ENCODE results near the gene VWA5B1.
"Not testable (repeated sequence)": the region's sequence is repeated elsewhere in the genome, so short reads cannot be mapped to it uniquely, and the experiment has no call there.

VWA5B1 gene

DNA sequence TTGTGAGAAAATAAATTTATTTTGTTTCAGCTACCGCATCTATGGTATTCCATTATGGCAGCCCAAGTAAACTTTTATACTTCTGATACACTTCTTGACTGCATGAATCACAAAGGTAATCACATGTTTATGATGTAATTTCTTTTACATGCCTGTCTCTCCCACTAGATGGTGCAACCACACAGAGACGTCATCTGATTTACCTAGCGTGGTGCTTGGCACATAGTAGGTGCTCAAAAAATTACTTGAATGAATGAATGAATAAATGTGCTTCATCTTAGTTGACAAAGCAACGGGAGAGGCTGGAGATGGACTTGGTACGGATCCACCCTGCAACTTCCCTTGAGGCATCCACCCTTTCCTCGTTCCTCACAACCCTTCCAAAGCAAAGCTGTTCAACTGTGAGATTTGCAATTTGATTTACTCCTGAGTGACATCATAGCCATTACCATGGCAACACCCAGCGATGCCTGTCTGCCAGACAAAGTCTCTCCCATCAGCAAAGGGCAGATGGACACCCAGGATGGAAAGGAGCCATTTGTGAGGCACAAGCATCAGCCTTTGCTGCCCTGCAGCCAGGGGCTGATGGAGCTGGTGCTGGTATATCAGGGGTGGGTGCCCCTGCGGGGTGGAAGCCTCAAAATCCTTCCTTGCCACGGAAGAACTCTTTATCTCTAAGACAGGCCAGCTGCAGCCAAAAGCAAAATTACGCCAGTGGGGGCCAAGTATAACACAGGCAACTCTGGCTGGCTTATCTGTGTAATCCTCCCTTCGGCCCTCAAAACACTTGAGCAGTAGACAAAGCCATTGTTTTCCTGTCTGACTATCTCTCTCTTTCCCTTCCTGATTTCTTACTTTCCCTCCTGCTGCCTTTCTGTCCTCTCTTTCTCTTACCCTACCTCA is 18.9 kb upstream of the VWA5B1 start:
- Mint-ChIP-seq H3K4me3 (no peak overlapping the region), H3K9me3 (peaks cover 7 to 11% of the 10 kb centered on the region in 2 donors), H3K27me3 (peaks cover 28% of the 10 kb centered on the region), H3K27ac (no peak overlapping the region), H3K4me1 (no peaks in the 10 kb centered on the region)
- DNase-seq, result no peak
- ATAC-seq, result no peak

DNA sequence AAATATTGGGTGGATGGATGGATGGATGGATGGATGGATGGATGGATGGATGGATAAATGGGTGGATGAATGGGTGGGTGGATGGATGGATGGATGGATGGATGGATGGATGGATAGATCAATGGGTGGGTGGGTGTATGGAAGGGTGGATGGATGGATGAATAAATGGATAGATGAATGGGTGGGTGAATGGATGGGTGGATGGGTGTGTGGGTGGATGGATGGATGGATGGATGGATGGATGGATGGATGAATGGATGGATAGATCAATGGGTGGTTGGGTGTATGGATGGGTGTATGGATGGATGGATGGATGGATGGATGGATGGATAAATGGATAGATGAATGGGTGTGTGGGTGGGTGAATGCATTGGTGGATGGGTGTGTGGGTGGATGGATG is 17.0 kb upstream of the VWA5B1 start:
- peak overlapping the region in 1 of 2 donors; percentile 28 for H3K27ac Mint-ChIP-seq
- ATAC-seq, DNase-seq, H3K4me3 Mint-ChIP-seq, H3K4me1 Mint-ChIP-seq: not testable (repeated sequence)
- peaks cover 7 to 11% of the 10 kb centered on the region in 2 donors for H3K9me3 Mint-ChIP-seq
- peaks cover 28% of the 10 kb centered on the region for H3K27me3 Mint-ChIP-seq

DNA sequence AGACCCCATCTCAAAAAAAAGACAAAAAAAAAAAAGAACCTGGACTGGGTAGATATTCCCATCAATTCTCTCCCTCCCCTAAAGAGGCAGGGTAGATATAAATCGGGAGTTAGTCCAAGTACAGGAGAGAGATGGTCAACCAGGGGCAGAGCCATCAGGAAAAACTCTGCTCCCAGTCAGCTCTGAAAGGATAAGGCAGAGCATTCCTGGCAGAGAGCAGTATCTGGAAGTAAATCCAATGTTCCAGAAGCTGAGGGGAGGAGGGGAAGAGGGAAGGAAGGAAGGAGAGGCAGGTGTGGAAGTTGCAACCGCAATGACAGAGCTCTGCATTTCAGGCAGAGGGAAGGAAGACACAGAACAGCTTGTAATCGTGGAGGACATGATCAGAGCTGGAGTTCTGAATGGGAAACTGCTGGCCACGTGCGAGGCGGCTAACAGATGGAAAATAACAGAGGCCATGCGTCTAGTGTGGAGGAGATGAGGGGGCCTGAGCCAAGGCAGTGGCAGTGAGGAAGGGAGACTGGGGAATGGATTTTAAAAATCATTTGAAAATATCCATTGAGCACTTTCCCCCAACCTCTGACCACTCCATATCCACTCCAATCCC is 15.3 kb upstream of the VWA5B1 start:
- no peak overlapping the region for H3K4me3 Mint-ChIP-seq
- peaks cover 7 to 8% of the 10 kb centered on the region in 2 donors for H3K9me3 Mint-ChIP-seq
- ATAC-seq (no peak), DNase-seq (no peak)
- H3K27ac Mint-ChIP-seq, result no peak overlapping the region
- H3K27me3 Mint-ChIP-seq, result peaks cover 28% of the 10 kb centered on the region
- H3K4me1 Mint-ChIP-seq, result no peaks in the 10 kb centered on the region

DNA sequence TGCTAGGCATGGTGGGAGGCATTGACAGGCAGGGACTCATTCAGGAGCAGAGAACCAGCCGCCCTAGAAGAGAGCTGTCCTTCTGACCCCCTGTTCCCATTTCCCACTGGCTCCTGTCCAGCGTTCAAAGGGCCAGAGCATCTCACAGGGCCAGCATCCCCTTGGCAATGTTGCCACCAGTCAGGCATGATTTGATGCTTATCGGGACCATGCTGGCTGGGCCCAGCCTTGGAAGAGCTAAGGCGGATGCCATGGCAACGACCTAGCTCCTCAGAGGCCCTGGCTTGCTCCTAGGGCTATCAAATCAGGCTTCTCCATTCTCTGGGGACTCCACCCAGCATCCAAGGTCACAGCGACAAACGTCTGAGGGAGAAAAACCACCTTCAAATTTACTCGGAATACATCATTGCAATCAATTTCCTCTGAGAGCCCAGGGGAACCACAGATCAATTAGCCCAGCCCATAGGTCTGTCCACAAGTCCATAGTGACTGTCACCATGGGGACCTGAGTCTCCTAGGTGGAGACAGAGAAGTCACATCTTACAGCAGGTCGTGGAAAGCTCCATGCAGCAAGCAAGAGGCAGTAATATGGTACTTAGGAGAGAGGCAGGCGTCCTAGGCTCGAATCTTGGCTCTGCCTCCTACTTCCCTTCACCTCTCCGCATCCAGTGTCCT is 14.1 kb upstream of the VWA5B1 start:
- Mint-ChIP-seq H3K27me3 (peaks cover 26% of the 10 kb centered on the region), H3K4me1 (no peaks in the 10 kb centered on the region), H3K9me3 (no peaks in the 10 kb centered on the region), H3K27ac (no peak overlapping the region), H3K4me3 (no peak overlapping the region)
- ATAC-seq, result no peak
- DNase-seq, result no peak

DNA sequence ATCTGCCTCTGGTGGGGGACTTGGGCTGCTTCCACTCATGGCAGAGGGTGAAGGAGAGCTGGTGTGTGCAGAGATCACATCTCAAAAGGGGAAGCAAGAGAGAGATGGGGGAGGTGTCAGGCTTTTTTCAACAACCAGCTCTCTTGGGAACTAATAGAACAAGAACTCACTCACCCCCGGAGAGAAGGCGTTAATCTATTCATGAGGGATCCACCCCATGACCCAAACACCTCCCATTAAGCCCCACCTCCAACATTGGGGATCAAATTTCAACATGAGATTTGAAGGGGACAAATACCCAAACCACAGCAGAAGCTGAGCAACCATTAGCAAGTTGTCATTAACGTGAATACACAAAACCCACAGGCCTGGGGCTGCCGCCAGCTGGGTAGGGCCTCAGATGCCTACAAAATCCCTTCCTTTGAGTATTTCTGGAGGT is 12.0 kb upstream of the VWA5B1 start:
- DNase-seq, result no peak
- peaks cover 32% of the 10 kb centered on the region for H3K27me3 Mint-ChIP-seq
- H3K4me1 Mint-ChIP-seq, result no peaks in the 10 kb centered on the region
- H3K4me3 Mint-ChIP-seq, result no peak overlapping the region
- no peak overlapping the region for H3K27ac Mint-ChIP-seq
- no peak for ATAC-seq
- H3K9me3 Mint-ChIP-seq, result no peaks in the 10 kb centered on the region

DNA sequence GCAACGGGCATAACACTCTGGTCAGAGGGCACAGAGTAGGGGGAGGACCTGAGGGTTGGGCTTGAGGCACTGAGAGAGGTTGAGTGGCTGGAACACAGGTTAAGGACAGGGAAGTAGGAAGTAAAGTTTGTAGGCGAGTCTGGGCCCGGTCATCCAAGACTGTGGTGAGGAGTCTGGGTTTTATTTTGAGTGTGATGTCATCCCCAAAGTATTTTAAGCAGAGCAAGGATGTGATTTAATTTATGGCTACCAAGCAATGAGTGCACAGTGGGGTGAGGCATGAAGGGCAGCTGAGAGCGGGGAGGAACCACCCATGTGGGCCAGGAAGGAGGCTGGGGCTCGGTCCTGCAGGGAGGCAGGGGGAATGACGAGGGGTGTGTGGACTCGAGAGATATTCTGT is 11.2 kb upstream of the VWA5B1 start:
- H3K27ac Mint-ChIP-seq, result no peak overlapping the region
- no peak overlapping the region for H3K4me3 Mint-ChIP-seq
- ATAC-seq (no peak), DNase-seq (no peak)
- H3K9me3 Mint-ChIP-seq, result no peaks in the 10 kb centered on the region
- no peaks in the 10 kb centered on the region for H3K4me1 Mint-ChIP-seq
- H3K27me3 Mint-ChIP-seq, result peaks cover 34% of the 10 kb centered on the region

DNA sequence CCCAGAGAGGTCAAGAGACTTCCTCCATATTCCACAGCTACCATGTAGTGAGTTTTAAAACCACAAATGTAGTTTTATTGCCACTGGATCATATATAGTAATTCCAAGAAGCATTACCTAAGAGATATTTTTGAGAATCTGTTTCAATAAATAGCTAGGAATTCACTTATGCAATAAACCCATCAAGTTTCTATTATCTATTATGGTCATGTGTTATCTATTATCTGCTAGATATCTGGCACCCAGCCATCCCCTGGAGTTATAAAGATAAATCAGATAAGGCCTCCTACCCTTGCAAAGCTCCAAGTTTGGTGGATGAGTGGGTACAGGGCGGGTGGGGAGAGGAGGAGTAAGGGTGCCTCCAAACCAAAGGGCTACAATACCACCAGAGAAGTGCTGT is 10.3 kb upstream of the VWA5B1 start:
- no peak for ATAC-seq
- H3K9me3 Mint-ChIP-seq, result peaks cover 3 to 6% of the 10 kb centered on the region in 2 donors
- H3K4me1 Mint-ChIP-seq, result no peaks in the 10 kb centered on the region
- H3K4me3 Mint-ChIP-seq, result no peak overlapping the region
- H3K27ac Mint-ChIP-seq, result no peak overlapping the region
- peaks cover 42% of the 10 kb centered on the region for H3K27me3 Mint-ChIP-seq
- DNase-seq, result no peak

DNA sequence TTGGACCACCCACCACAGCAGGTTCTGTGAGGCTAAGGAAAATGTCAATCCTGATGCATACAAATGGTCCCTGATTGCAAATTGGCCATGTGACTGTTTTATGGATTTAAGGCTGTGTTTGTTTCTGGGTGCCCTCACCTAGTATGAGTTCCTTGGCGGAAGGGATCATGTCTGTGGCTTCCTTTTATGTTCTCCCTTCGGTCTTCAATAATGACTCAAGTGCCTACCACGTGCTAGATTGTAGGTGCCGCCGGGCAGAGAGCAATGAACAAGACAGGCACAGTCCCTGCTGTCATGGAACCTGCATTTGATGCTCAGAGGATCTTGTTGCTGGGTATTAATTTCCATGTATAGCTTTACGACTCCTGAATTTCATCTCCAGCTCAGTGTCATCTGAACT is 9.8 kb upstream of the VWA5B1 start:
- DNase-seq (no peak), ATAC-seq (no peak)
- Mint-ChIP-seq H3K27ac (no peak overlapping the region), H3K27me3 (peaks cover 47% of the 10 kb centered on the region), H3K9me3 (peaks cover 7 to 10% of the 10 kb centered on the region in 2 donors), H3K4me3 (no peak overlapping the region), H3K4me1 (no peaks in the 10 kb centered on the region)

DNA sequence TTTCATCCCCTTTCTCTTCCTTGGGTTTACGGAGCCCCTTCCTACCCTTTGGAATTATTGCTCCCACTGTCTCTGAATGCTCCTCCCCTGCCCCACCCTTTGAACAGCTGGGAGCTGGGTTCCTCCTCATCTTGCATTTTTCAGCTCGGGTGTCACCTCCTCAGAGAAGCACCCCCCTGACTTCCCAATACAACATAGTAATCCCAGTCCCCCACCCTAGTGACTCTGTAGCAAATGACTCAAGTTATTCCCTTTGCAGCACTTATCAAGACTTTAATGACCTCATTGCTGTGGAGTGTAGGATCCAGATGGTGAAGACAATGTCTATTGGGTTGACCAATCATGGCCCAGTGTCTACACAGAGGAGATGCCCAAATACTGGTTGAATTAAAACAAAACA is 8.9 kb upstream of the VWA5B1 start:
- DNase-seq (no peak), ATAC-seq (no peak)
- Mint-ChIP-seq H3K9me3 (peaks cover 7 to 10% of the 10 kb centered on the region in 2 donors), H3K4me3 (no peak overlapping the region), H3K27ac (no peak overlapping the region), H3K27me3 (peaks cover 49% of the 10 kb centered on the region), H3K4me1 (no peaks in the 10 kb centered on the region)

DNA sequence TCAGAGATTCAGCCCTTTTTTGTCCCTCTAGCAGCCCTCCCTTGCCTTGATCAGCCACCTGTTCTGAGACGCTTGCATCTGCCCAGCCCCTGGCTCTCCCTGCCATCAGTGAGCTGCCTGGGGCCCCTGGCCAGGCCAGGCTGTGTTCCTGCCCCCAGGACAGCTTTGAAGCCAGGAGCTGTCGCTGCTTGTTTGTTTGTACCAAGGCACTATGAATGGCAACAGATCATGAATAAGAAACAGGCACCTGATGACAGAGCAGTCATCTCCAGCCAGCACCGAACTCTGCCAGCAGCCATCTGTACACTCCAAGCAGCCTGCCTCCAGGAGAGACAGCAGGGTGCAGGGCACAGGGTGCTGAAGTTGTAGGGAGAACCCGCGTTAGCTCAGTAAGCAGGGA is 8.1 kb upstream of the VWA5B1 start:
- H3K4me3 Mint-ChIP-seq, result no peak overlapping the region
- peaks cover 54% of the 10 kb centered on the region for H3K27me3 Mint-ChIP-seq
- peaks cover 7 to 10% of the 10 kb centered on the region in 2 donors for H3K9me3 Mint-ChIP-seq
- ATAC-seq (no peak), DNase-seq (no peak)
- H3K27ac Mint-ChIP-seq, result no peak overlapping the region
- no peaks in the 10 kb centered on the region for H3K4me1 Mint-ChIP-seq

DNA sequence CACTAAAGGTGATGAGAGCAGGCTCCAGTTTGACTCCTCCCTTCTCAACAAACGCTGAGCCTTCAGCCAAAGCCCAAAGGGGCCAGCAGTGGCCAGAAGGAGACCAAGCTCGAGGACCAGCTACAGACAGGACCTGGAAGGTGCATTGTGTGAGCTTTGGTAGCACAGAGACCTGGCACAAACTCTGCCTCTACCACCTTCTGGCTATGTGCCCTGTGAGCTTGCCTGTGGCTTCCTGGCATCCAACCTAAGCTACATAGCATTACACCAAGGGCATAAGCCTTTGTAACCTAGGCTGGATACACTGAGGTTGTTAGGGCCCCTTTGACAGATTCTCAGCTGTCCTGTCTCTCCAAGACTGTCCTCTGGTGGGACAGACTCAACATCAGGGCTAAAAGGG is 6.6 kb upstream of the VWA5B1 start:
- H3K27me3 Mint-ChIP-seq, result peaks cover 68% of the 10 kb centered on the region
- H3K4me1 Mint-ChIP-seq, result no peaks in the 10 kb centered on the region
- no peak for DNase-seq
- ATAC-seq, result no peak
- no peak overlapping the region for H3K4me3 Mint-ChIP-seq
- H3K27ac Mint-ChIP-seq, result no peak overlapping the region
- peaks cover 7 to 10% of the 10 kb centered on the region in 2 donors for H3K9me3 Mint-ChIP-seq

DNA sequence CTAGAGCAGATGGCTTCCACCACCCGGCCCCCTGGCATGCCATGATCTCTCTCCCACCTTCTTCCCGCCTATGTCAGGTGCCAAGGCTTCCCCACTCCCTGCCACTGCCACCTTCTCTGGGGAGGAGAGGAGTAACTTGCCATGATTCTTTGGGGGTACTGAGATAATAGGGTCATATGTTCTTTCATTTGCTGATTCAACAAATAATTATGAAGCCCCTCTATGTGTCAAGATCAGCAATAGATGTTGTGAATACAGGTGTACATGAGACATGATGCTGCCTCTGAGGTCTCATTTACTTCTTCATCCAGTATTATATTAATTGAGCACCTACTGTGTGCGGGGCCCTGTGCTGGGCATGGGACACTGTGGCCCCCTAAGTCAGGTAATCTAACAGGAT is 6.0 kb upstream of the VWA5B1 start:
- DNase-seq, result no peak
- H3K27me3 Mint-ChIP-seq, result peaks cover 74% of the 10 kb centered on the region
- no peak overlapping the region for H3K27ac Mint-ChIP-seq
- no peak overlapping the region for H3K4me3 Mint-ChIP-seq
- ATAC-seq, result no peak
- H3K9me3 Mint-ChIP-seq, result peaks cover 7 to 10% of the 10 kb centered on the region in 2 donors
- no peaks in the 10 kb centered on the region for H3K4me1 Mint-ChIP-seq

DNA sequence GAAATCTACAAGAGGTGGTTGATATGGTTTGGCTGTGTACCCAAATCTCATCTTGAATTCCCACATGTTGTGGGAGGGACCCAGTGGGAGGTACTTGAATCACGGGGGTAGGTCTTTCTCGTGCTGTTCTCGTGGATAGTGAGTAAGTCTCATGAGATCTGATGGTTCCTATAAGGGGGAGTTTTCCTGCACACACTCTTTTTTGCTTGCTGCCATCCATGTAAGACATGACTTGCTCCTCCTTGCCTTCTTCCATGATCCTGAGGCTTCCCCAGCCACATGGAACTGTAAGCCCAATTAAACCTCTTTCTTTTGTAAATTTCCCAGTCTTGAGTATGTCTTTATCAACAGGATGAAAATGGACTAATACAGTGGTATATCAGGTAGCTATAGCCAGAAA is 5.2 kb upstream of the VWA5B1 start:
- H3K4me3 Mint-ChIP-seq, result no peak overlapping the region
- H3K4me1 Mint-ChIP-seq, result no peaks in the 10 kb centered on the region
- peaks cover 7 to 10% of the 10 kb centered on the region in 2 donors for H3K9me3 Mint-ChIP-seq
- DNase-seq (no peak), ATAC-seq (no peak)
- H3K27ac Mint-ChIP-seq, result no peak overlapping the region
- peaks cover 83% of the 10 kb centered on the region for H3K27me3 Mint-ChIP-seq

DNA sequence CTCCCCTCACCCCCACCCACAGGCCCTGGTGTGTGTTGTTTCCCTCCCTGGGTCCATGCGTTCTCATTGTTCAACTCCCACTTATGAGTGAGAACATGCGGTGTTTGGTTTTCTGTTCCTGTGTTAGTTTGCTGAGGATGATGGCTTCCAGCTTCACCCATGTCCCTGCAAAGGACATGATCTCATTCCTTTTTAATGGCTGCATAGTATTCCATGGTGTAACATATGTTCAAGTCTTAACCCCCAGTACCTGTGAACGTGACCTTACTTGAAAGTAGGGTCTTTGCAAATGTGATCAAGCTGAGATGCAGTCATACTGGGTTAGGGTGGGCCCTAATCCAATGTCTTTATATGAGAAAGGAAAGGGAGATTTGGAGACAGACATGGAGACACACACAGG is 3.0 kb upstream of the VWA5B1 start:
- not testable (repeated sequence) for H3K27ac Mint-ChIP-seq, ATAC-seq, H3K4me3 Mint-ChIP-seq, DNase-seq
- Mint-ChIP-seq H3K27me3 (peaks cover 90% of the 10 kb centered on the region), H3K9me3 (peaks cover 7 to 10% of the 10 kb centered on the region in 2 donors), H3K4me1 (peaks cover 14% of the 10 kb centered on the region)

DNA sequence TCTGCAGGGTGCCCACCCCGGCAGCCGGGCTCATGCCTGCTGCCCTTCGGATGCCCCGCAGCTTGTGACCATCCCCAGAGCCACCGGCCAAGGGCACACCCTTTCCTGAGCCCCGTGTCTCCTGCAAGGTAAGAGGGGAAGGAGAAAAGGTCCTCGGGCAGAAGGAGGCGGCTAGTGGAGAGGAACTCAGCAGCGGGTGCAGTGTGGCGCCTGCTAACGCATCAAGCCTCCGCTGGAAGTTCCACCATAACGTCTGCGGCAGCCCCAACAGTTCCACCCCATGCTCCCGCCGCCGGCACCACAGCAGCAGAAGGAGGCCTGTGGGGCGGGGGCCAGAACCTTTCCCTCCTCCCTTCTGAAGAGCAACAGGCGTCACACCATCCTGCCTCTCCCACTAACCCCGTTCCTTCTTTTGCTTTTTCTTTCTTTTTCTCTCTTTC is 990 bp downstream of the VWA5B1 start:
- ATAC-seq (peak; percentile 58), DNase-seq (peak in 1 of 2 donors; percentile 8)
- peak overlapping the region; percentile 16 to 44 for H3K4me3 Mint-ChIP-seq
- peak overlapping the region in 1 of 2 donors; percentile 2 for H3K27ac Mint-ChIP-seq
- H3K9me3 Mint-ChIP-seq, result no peaks in the 10 kb centered on the region
- peaks cover 69% of the 10 kb centered on the region for H3K27me3 Mint-ChIP-seq
- peaks cover 14% of the 10 kb centered on the region for H3K4me1 Mint-ChIP-seq

DNA sequence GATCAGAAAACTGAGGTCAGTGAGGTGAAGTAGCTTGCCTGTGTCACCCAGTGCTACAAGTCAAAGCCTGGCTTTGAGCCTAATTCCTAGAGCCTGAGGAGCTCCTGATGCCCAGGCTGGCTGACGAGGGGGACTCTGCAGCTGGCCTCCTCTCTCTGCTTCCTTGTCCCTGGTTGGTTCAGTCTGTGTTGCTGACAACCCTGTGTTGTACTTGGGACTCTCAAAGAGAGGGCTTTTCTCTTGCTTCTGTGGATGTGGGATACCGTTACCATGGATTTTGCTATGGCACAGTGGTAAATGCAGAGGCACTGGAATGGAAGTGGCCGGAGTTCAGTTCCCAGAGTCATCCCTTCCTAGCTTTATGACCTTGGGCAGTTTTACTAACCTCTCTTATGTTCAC is 8.0 kb downstream of the VWA5B1 start:
- H3K27me3 Mint-ChIP-seq, result peaks cover 20% of the 10 kb centered on the region
- H3K4me1 Mint-ChIP-seq, result no peaks in the 10 kb centered on the region
- H3K4me3 Mint-ChIP-seq, result no peak overlapping the region
- ATAC-seq, result no peak
- DNase-seq, result no peak
- H3K27ac Mint-ChIP-seq, result no peak overlapping the region
- no peaks in the 10 kb centered on the region for H3K9me3 Mint-ChIP-seq
